CD4-positive, alpha-beta T cell treated with Interleukin-1 beta for 1 hour (primary cell): ENCODE results near the gene LRRC4C.

ENCODE experiments used
- DNase-seq, 2 donors: peaks; one replicate each; pipeline ENCODE4 v3.0.0-alpha.2; 2020 to 2022

LRRC4C gene

GRCh38 chr11:40280159-40281051 is 1179.0 kb downstream of the LRRC4C start:
- DNase-seq, result no peak

GRCh38 chr11:40276960-40277359 is 1182.5 kb downstream of the LRRC4C start:
- DNase-seq, result no peak

GRCh38 chr11:40274017-40274416 is 1185.4 kb downstream of the LRRC4C start:
- no peak for DNase-seq

- no peak for DNase-seq
Measured at GRCh38 chr11:40273192-40273732, 1186.2 kb downstream of the LRRC4C start.

- no peak for DNase-seq
Measured at GRCh38 chr11:40271361-40271760, 1188.1 kb downstream of the LRRC4C start.

GRCh38 chr11:40269865-40270264 is 1189.6 kb downstream of the LRRC4C start:
- DNase-seq, result no peak

GRCh38 chr11:40268551-40268950 is 1190.9 kb downstream of the LRRC4C start:
- DNase-seq, result no peak

- DNase-seq, result no peak
Measured at GRCh38 chr11:40255457-40255856, 1204.0 kb downstream of the LRRC4C start.

GRCh38 chr11:40253166-40253565 is 1206.3 kb downstream of the LRRC4C start:
- no peak for DNase-seq

GRCh38 chr11:40252236-40252635 is 1207.2 kb downstream of the LRRC4C start:
- no peak for DNase-seq

- DNase-seq, result no peak
Measured at GRCh38 chr11:40246983-40247382, 1212.5 kb downstream of the LRRC4C start.

GRCh38 chr11:40241524-40242051 is 1217.9 kb downstream of the LRRC4C start:
- DNase-seq, result no peak

- no peak for DNase-seq
Measured at GRCh38 chr11:40240284-40240683, 1219.2 kb downstream of the LRRC4C start.

GRCh38 chr11:40236526-40236925 is 1222.9 kb downstream of the LRRC4C start:
- no peak for DNase-seq

- no peak for DNase-seq
Measured at GRCh38 chr11:40235841-40236240, 1223.6 kb downstream of the LRRC4C start.

GRCh38 chr11:40230821-40231220 is 1228.6 kb downstream of the LRRC4C start:
- no peak for DNase-seq

GRCh38 chr11:40228662-40229061 is 1230.8 kb downstream of the LRRC4C start:
- no peak for DNase-seq

GRCh38 chr11:40227730-40228129 is 1231.7 kb downstream of the LRRC4C start:
- DNase-seq, result no peak

GRCh38 chr11:40226654-40227053 is 1232.8 kb downstream of the LRRC4C start:
- DNase-seq, result no peak

GRCh38 chr11:40223596-40224330 is 1235.7 kb downstream of the LRRC4C start:
- no peak for DNase-seq

GRCh38 chr11:40219401-40219800 is 1240.1 kb downstream of the LRRC4C start:
- DNase-seq, result no peak

GRCh38 chr11:40215556-40215955 is 1243.9 kb downstream of the LRRC4C start:
- no peak for DNase-seq

GRCh38 chr11:40207416-40207815 is 1252.0 kb downstream of the LRRC4C start:
- no peak for DNase-seq

- DNase-seq, result no peak
Measured at GRCh38 chr11:40204228-40204627, 1255.2 kb downstream of the LRRC4C start.
